ENCODE measurements around the gene ST8SIA5. TPM values are rescaled to one million over a fixed set of nuclear protein-coding genes. Genes with fewer than 3 reads are reported as not detected.

Gene ST8SIA5
- polyA plus RNA-seq, 6 donors from 2014 or later = not detected

- no peak for DNase-seq
These were observed 110.4 kb downstream of the ST8SIA5 start for GRCh38 chr18:46646468-46646867.

DNA sequence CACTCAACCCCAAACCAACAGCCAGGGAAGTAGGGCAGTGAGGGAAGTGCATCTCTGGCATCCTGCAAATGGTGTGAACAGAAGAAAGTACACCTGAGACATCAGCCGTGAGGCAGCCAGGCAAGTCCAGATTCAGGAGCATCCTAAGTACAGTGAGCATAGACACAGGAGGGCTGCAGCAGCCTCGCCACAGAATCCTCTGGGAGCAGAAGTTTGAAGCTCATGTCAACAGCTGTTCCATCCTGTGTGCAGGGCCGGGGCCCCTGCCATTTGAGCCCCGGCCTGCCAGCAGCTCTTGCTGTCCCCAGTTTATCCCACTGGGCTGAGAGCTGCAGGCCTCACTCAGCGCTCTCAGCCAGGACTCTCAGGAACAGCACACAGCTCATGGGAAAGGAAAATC lies 114.3 kb downstream of the ST8SIA5 start:
- peaks cover 0 to under 1% (median 0%) of the 10 kb centered on the region in 7 donors for H3K9me3 Mint-ChIP-seq
- peaks cover 2 to 42% (median 23%) of the 10 kb centered on the region in 3 donors for H3K27me3 Mint-ChIP-seq
- H3K27ac Mint-ChIP-seq = no peak overlapping the region
- no peaks in the 10 kb centered on the region for H3K36me3 Mint-ChIP-seq
- H3K4me1 Mint-ChIP-seq = no peaks in the 10 kb centered on the region
- H3K4me3 Mint-ChIP-seq = no peak overlapping the region
- ATAC-seq (ENCODE audit: low read depth in 2 of 2) = no peak
- no peak for DNase-seq

More at GRCh38 chr18:46646468-46646867, 110.4 kb downstream of the ST8SIA5 start:
- ATAC-seq (ENCODE audit: low read depth in 2 of 2) = no peak
- Mint-ChIP-seq H3K9me3 (no peaks in the 10 kb centered on the region), H3K36me3 (no peaks in the 10 kb centered on the region), H3K4me3 (no peak overlapping the region), H3K27me3 (peaks cover 0 to 62% (median 25%) of the 10 kb centered on the region in 3 donors), H3K27ac (no peak overlapping the region), H3K4me1 (no peaks in the 10 kb centered on the region)

GRCh38 chr18:46641917-46642316 lies 114.9 kb downstream of the ST8SIA5 start:
- H3K27me3 Mint-ChIP-seq = peaks cover 6 to 36% (median 17%) of the 10 kb centered on the region in 3 donors
- peak overlapping the region in 1 of 6 donors; percentile 17 for H3K27ac Mint-ChIP-seq
- no peak overlapping the region for H3K4me3 Mint-ChIP-seq
- H3K9me3 Mint-ChIP-seq = peaks cover 0 to 2% (median 0%) of the 10 kb centered on the region in 7 donors
- H3K4me1 Mint-ChIP-seq = no peaks in the 10 kb centered on the region
- DNase-seq (no peak), ATAC-seq (ENCODE audit: low read depth in 2 of 2) (no peak)
- H3K36me3 Mint-ChIP-seq = no peaks in the 10 kb centered on the region

- no peaks in the 10 kb centered on the region for H3K4me1 Mint-ChIP-seq
- H3K27ac Mint-ChIP-seq = no peak overlapping the region
These were observed 117.5 kb downstream of the ST8SIA5 start for GRCh38 chr18:46639386-46639785.

GRCh38 chr18:46636040-46636630 lies 120.7 kb downstream of the ST8SIA5 start:
- Mint-ChIP-seq H3K27me3 (peaks cover 9 to 22% (median 16%) of the 10 kb centered on the region in 3 donors), H3K4me3 (no peak overlapping the region), H3K36me3 (no peaks in the 10 kb centered on the region), H3K27ac (no peak overlapping the region), H3K4me1 (no peaks in the 10 kb centered on the region), H3K9me3 (peaks cover 0 to 11% (median 2%) of the 10 kb centered on the region in 7 donors)
- ATAC-seq (ENCODE audit: low read depth in 2 of 2) (no peak), DNase-seq (no peak)

More at GRCh38 chr18:46639386-46639785, 117.5 kb downstream of the ST8SIA5 start:
- Mint-ChIP-seq H3K9me3 (peaks cover 0 to 2% (median 0%) of the 10 kb centered on the region in 7 donors), H3K27me3 (peaks cover 10 to 23% (median 12%) of the 10 kb centered on the region in 3 donors), H3K4me3 (no peak overlapping the region), H3K36me3 (no peaks in the 10 kb centered on the region)
- DNase-seq (no peak), ATAC-seq (ENCODE audit: low read depth in 2 of 2) (no peak)

DNA sequence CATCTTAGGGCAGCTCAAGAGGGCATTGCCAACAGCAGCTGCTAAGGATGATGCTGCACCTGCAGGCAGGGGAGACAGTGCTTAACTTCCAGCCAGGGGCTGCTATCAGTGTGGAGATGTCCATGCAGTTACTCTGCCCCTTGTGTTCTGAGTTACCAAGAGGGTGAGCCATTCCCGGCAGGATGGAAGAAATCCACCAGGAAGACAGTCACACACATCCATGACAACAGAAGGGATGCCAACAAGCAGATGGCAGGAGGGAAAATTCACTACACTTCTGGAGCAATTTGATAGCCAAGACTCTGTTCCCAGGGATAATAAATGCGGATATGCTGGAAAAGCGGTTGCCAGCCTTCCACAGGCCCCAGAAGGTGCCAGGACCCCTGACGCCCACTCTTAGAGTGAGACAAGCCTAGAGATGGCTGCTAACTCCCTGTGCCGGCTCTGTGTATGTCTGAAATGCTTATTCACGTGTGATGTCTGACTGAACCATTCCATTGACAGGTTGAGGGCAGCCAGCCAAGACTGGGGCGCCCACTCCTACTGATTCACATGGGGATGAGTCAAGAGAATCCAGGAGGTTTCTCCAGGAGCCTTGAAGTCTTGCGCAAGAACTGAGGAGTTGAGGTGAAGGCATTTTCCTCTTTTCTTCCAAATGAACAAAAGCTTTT lies 124.3 kb downstream of the ST8SIA5 start:
- H3K27me3 Mint-ChIP-seq = peaks cover 15 to 26% (median 20%) of the 10 kb centered on the region in 3 donors
- H3K4me3 Mint-ChIP-seq = no peak overlapping the region
- no peak overlapping the region for H3K27ac Mint-ChIP-seq
- peaks cover 0 to 11% (median 4%) of the 10 kb centered on the region in 7 donors for H3K9me3 Mint-ChIP-seq
- H3K4me1 Mint-ChIP-seq = no peaks in the 10 kb centered on the region
- DNase-seq (no peak), ATAC-seq (ENCODE audit: low read depth in 2 of 2) (no peak)
- H3K36me3 Mint-ChIP-seq = no peaks in the 10 kb centered on the region

DNA sequence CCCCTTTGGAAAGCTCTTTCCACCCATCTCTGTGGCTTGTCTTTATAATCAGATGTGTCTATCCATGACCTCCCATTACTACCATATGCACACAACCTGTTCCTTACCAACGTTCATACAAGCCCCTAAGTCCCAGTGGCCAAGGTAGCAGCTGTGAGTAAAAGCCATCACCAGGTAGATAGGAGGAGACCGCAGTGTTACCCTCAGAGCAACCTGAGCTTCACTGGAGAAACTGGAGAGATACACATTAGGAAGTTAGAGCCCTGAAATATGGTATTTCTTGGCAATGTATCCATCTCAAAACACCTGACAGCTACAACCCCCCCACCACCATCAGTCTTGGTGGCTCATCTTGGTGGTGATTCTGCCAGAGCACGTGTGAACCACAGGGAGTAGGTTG lies 125.9 kb downstream of the ST8SIA5 start:
- Mint-ChIP-seq H3K4me1 (no peaks in the 10 kb centered on the region), H3K27ac (no peak overlapping the region), H3K4me3 (no peak overlapping the region), H3K36me3 (no peaks in the 10 kb centered on the region), H3K27me3 (peaks cover 15 to 32% (median 25%) of the 10 kb centered on the region in 3 donors), H3K9me3 (peaks cover 0 to 11% (median 4%) of the 10 kb centered on the region in 7 donors)
- DNase-seq (no peak), ATAC-seq (ENCODE audit: low read depth in 2 of 2) (no peak)

DNA sequence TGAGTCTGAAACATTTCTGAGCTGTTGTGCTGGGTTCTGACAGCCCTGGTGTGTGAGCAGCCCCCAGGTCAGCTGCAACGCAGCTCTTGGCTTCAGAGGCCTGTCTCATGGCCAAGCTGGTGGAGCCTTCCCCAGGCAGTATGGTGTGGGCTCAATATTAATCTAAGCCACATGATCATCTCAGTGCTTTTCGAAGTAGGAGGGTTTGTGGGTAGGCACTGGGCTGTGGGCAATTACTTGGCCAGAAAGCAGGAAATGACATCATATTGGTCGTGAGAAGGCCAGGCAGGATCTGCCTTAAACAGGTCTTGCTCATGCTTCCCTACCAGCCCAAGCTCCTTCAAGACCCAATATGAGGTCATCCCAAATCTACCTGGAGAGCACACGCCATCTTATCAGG lies 126.7 kb downstream of the ST8SIA5 start:
- H3K27me3 Mint-ChIP-seq = peaks cover 20 to 32% (median 25%) of the 10 kb centered on the region in 3 donors
- H3K36me3 Mint-ChIP-seq = no peaks in the 10 kb centered on the region
- H3K9me3 Mint-ChIP-seq = peaks cover 0 to 11% (median 4%) of the 10 kb centered on the region in 7 donors
- DNase-seq (no peak), ATAC-seq (ENCODE audit: low read depth in 2 of 2) (no peak)
- H3K4me1 Mint-ChIP-seq = no peaks in the 10 kb centered on the region
- no peak overlapping the region for H3K4me3 Mint-ChIP-seq
- no peak overlapping the region for H3K27ac Mint-ChIP-seq

- DNase-seq (no peak), ATAC-seq (ENCODE audit: low read depth in 2 of 2) (no peak)
- no peak overlapping the region for H3K27ac Mint-ChIP-seq
- H3K9me3 Mint-ChIP-seq = peaks cover 0 to 11% (median 4%) of the 10 kb centered on the region in 7 donors
- no peaks in the 10 kb centered on the region for H3K36me3 Mint-ChIP-seq
- H3K27me3 Mint-ChIP-seq = peaks cover 20 to 40% (median 23%) of the 10 kb centered on the region in 3 donors
- peaks cover 0 to 4% (median 0%) of the 10 kb centered on the region in 3 donors for H3K4me1 Mint-ChIP-seq
- no peak overlapping the region for H3K4me3 Mint-ChIP-seq
These were observed 127.5 kb downstream of the ST8SIA5 start for GRCh38 chr18:46629361-46629760.

DNA sequence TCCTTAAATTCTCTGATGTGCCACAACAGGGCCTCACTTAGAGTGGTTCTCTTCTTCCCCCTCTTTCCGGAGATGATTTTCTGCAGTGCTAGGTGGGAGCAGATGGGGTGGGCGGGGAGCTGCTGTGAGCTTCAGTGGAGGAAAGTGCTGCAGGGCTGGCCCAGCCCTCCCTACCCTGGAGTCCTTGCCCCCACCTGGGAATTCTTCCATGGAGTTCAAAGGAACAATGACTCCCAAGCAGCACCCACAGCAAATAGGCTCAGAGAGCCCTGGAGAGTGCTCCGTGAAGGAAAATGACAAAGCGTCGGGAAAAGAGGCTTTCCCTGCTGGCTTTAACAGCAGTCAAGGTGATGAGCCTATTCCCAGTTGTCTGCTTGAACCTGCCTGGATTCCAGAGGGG lies 128.6 kb downstream of the ST8SIA5 start:
- Mint-ChIP-seq H3K4me1 (peaks cover 0 to 4% (median 0%) of the 10 kb centered on the region in 3 donors), H3K9me3 (peaks cover 0 to 10% (median 3%) of the 10 kb centered on the region in 7 donors)
- no peak for ATAC-seq (ENCODE audit: low read depth in 2 of 2)

GRCh38 chr18:46627136-46627535 lies 129.7 kb downstream of the ST8SIA5 start:
- Mint-ChIP-seq H3K4me1 (peaks cover 0 to 4% (median 0%) of the 10 kb centered on the region in 3 donors), H3K27me3 (peaks cover 13 to 42% (median 21%) of the 10 kb centered on the region in 3 donors)
- ATAC-seq (ENCODE audit: low read depth in 2 of 2) = no peak

More for the DNA sequence above, 128.6 kb downstream of the ST8SIA5 start:
- Mint-ChIP-seq H3K4me3 (no peak overlapping the region), H3K27ac (no peak overlapping the region), H3K27me3 (peaks cover 20 to 42% (median 23%) of the 10 kb centered on the region in 3 donors), H3K36me3 (no peaks in the 10 kb centered on the region)
- no peak for DNase-seq

GRCh38 chr18:46625069-46625468 lies 131.8 kb downstream of the ST8SIA5 start:
- H3K4me3 Mint-ChIP-seq = no peak overlapping the region
- no peak for ATAC-seq (ENCODE audit: low read depth in 2 of 2)
- peaks cover 9 to 30% (median 21%) of the 10 kb centered on the region in 3 donors for H3K27me3 Mint-ChIP-seq
- peaks cover 0 to 2% (median 0%) of the 10 kb centered on the region in 7 donors for H3K9me3 Mint-ChIP-seq
- DNase-seq = no peak
- H3K36me3 Mint-ChIP-seq = no peaks in the 10 kb centered on the region
- H3K27ac Mint-ChIP-seq = no peak overlapping the region
- peaks cover 0 to 4% (median 0%) of the 10 kb centered on the region in 3 donors for H3K4me1 Mint-ChIP-seq

More at GRCh38 chr18:46627136-46627535, 129.7 kb downstream of the ST8SIA5 start:
- no peak overlapping the region for H3K4me3 Mint-ChIP-seq
- H3K36me3 Mint-ChIP-seq = no peaks in the 10 kb centered on the region
- no peak for DNase-seq
- H3K9me3 Mint-ChIP-seq = peaks cover 0 to 4% (median 0%) of the 10 kb centered on the region in 7 donors
- H3K27ac Mint-ChIP-seq = no peak overlapping the region

GRCh38 chr18:46624127-46624526 lies 132.7 kb downstream of the ST8SIA5 start:
- H3K4me1 Mint-ChIP-seq = peaks cover 0 to 4% (median 0%) of the 10 kb centered on the region in 3 donors
- H3K9me3 Mint-ChIP-seq = no peaks in the 10 kb centered on the region
- H3K4me3 Mint-ChIP-seq = no peak overlapping the region
- H3K27me3 Mint-ChIP-seq = peaks cover 11 to 27% (median 24%) of the 10 kb centered on the region in 3 donors
- no peaks in the 10 kb centered on the region for H3K36me3 Mint-ChIP-seq
- ATAC-seq (ENCODE audit: low read depth in 2 of 2) (no peak), DNase-seq (no peak)
- no peak overlapping the region for H3K27ac Mint-ChIP-seq

- Mint-ChIP-seq H3K9me3 (no peaks in the 10 kb centered on the region), H3K4me1 (peaks cover 0 to 4% (median 0%) of the 10 kb centered on the region in 3 donors), H3K27ac (no peak overlapping the region), H3K27me3 (peaks cover 11 to 25% (median 24%) of the 10 kb centered on the region in 3 donors), H3K36me3 (no peaks in the 10 kb centered on the region), H3K4me3 (no peak overlapping the region)
- no peak for DNase-seq
- ATAC-seq (ENCODE audit: low read depth in 2 of 2) = no peak
These were observed 133.3 kb downstream of the ST8SIA5 start for GRCh38 chr18:46623541-46623940.
